COLO668 (cell line): Measurements from ENCODE around the gene TNFRSF21.
A peak's percentile ranks its signal among the peaks of the same experiment; 100 is the strongest.
"Not testable (repeated sequence)": the region's sequence is repeated elsewhere in the genome, so short reads cannot be mapped to it uniquely, and the experiment has no call there.

Source experiments
- DNase-seq: peaks from one replicate; lab custom pipeline; 2025; ENCODE audit not compliant: unreplicated experiment; lab: John Stamatoyannopoulos, UW

Gene TNFRSF21

GRCh38 chr6:47309291-47310130 lies at the start of gene TNFRSF21:
Gene TNFRSF21, minus strand, starts transcription at chr6:47309905. Its CDS starts 394 bp downstream, at chr6:47309511.
- peak; percentile 89 for DNase-seq

- DNase-seq, result peak; percentile 2
Measured at GRCh38 chr6:47358440-47359225, 48.9 kb upstream of the TNFRSF21 start.

GRCh38 chr6:47357827-47358226 lies 48.1 kb upstream of the TNFRSF21 start:
- no peak for DNase-seq

GRCh38 chr6:47355496-47355895 lies 45.8 kb upstream of the TNFRSF21 start:
- DNase-seq, result no peak

- no peak for DNase-seq
Measured at GRCh38 chr6:47353871-47354270, 44.2 kb upstream of the TNFRSF21 start.

- no peak for DNase-seq
Measured at GRCh38 chr6:47352966-47353365, 43.3 kb upstream of the TNFRSF21 start.

- no peak for DNase-seq
Measured at GRCh38 chr6:47352194-47352920, 42.7 kb upstream of the TNFRSF21 start.

- no peak for DNase-seq
Measured at GRCh38 chr6:47351621-47352020, 41.9 kb upstream of the TNFRSF21 start.

- no peak for DNase-seq
Measured at GRCh38 chr6:47349931-47350330, 40.2 kb upstream of the TNFRSF21 start.

- DNase-seq, result no peak
Measured at GRCh38 chr6:47348316-47348863, 38.7 kb upstream of the TNFRSF21 start.

GRCh38 chr6:47345761-47346160 lies 36.1 kb upstream of the TNFRSF21 start:
- DNase-seq, result no peak

GRCh38 chr6:47344022-47344421 lies 34.3 kb upstream of the TNFRSF21 start:
- peak; percentile 8 for DNase-seq

- no peak for DNase-seq
Measured at GRCh38 chr6:47343600-47343999, 33.9 kb upstream of the TNFRSF21 start.

- no peak for DNase-seq
Measured at GRCh38 chr6:47342824-47343223, 33.1 kb upstream of the TNFRSF21 start.

- no peak for DNase-seq
Measured at GRCh38 chr6:47337519-47337918, 27.8 kb upstream of the TNFRSF21 start.

- no peak for DNase-seq
Measured at GRCh38 chr6:47336334-47336733, 26.6 kb upstream of the TNFRSF21 start.

GRCh38 chr6:47335466-47335865 lies 25.8 kb upstream of the TNFRSF21 start:
- DNase-seq, result no peak

- no peak for DNase-seq
Measured at GRCh38 chr6:47334334-47334733, 24.6 kb upstream of the TNFRSF21 start.

- DNase-seq, result not testable (repeated sequence)
Measured at GRCh38 chr6:47328606-47329005, 18.9 kb upstream of the TNFRSF21 start.

GRCh38 chr6:47328139-47328538 lies 18.4 kb upstream of the TNFRSF21 start:
- DNase-seq, result not testable (repeated sequence)

- no peak for DNase-seq
Measured at GRCh38 chr6:47323887-47324286, 14.2 kb upstream of the TNFRSF21 start.
